GM23248 (cell line): Measurements from ENCODE around the gene ZNF26.

ENCODE experiments used
- EZH2 ChIP-seq: fragments of 200-600 bp; sonication (generic); IDR thresholded peaks from 2 replicates; pipeline ENCODE4 v1.6.1; 2018; ENCODE audit warnings: antibody characterized with exemption, mild to moderate bottlenecking; ENCODE audit not compliant: insufficient read depth, poor library complexity, severe bottlenecking
- EZH2phosphoT487 ChIP-seq: fragments of 200-600 bp; sonication (generic); IDR thresholded peaks from 2 replicates; pipeline ENCODE4 v1.6.1; 2018; ENCODE audit warnings: antibody characterized with exemption, moderate library complexity, mild to moderate bottlenecking, low read depth; ENCODE audit not compliant: insufficient read depth

- TF ChIP-seq EZH2phosphoT487 (no peak), EZH2 (no peak)
Measured at GRCh38 chr12:133063556-133063955, 77.4 kb downstream of the ZNF26 start.
